ENCODE data around the gene PNMT. TPM values are rescaled to one million over a fixed set of nuclear protein-coding genes. Genes with fewer than 3 reads are reported as not detected.

PNMT gene
- polyA plus RNA-seq, 1 of the 3 experiments (the other 2 are of a cell fraction), result 0.07 TPM

DNA sequence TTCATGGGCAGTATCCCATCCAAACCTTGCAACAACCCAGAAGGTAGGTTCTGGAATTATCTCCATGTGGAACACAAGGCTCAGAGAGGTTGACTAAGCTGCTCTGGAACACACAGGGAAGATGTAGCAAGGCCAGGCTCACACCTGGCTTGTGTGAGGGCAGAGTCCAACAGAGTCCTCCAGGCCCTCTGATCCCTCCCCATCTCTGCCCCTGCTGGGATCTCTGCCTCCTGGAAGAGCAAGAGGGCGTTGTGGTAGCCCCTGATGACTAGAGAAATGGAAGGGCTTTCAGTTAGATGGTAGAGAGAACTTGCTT is 48.5 kb upstream of the PNMT start (continued):
- TF ChIP-seq USF2 (IDR thresholded peaks at IDR 0.05; ENCODE audit: borderline replicate concordance, low read depth, low read length), result no peak
- no peak for TF ChIP-seq GATA2 (CRISPR knock-in tag; IDR thresholded peaks at IDR 0.05)

DNA sequence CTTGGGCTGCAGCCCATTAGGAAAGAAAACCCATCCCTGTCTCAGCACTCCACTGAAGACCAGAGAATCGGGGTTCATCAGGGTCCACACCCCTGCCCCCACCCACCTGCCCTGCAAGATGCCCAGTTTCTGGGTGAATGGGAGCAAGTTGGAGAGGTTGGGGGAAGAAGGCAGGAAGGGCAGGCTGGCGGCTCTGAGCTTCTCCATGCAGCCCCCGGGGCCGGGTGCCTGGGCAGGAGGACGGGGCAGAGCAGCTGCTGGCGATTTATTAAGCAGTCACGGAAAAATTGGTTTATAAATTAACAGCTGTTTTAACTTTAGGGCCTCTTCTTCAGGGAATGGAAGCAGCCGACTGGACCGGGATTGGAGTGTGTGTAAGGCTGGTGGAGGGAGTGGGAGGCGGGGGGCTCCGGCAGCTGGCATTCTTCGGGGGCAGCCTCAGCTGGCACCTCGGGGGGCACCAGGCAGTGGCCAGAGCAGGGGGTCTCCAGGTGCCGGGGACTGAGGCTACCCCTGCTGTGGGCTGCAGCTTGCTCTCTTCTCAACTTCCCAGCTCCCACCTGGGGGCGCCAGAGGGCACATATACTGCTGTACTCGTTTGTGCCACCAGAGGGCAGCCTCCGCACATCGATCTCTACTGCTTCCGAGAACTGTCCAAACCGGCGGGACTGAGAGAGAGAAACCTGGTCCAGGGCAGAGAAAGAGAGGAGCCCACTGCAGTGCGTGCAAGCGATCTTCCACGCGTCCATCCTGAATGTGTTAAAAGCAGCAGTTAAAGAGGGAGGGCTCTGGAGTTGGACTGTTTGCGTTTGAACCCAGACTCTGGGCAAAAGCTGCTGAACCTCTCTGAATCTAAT is 46.5 kb upstream of the PNMT start:
- H3K9ac ChIP-seq, result no peak overlapping the region
- peak; percentile 99 for TF ChIP-seq CTCF (IDR thresholded peaks at IDR 0.05)
- TF ChIP-seq RAD21 (IDR thresholded peaks at IDR 0.05; ENCODE audit: low read length), result peak; percentile 86
- peak; percentile 21; the same call in 1 of the 2 replicates for TF ChIP-seq MAX (IDR thresholded peaks at IDR 0.05; ENCODE audit: low read depth)
- TF ChIP-seq GATA2 (CRISPR knock-in tag; IDR thresholded peaks at IDR 0.05), result no peak
- 0 out of 2 replicates have a peak, but pooled peaks have one; percentile 22 for TF ChIP-seq ELF1 (IDR thresholded peaks at IDR 0.05)
- TF ChIP-seq, protein P1, sequence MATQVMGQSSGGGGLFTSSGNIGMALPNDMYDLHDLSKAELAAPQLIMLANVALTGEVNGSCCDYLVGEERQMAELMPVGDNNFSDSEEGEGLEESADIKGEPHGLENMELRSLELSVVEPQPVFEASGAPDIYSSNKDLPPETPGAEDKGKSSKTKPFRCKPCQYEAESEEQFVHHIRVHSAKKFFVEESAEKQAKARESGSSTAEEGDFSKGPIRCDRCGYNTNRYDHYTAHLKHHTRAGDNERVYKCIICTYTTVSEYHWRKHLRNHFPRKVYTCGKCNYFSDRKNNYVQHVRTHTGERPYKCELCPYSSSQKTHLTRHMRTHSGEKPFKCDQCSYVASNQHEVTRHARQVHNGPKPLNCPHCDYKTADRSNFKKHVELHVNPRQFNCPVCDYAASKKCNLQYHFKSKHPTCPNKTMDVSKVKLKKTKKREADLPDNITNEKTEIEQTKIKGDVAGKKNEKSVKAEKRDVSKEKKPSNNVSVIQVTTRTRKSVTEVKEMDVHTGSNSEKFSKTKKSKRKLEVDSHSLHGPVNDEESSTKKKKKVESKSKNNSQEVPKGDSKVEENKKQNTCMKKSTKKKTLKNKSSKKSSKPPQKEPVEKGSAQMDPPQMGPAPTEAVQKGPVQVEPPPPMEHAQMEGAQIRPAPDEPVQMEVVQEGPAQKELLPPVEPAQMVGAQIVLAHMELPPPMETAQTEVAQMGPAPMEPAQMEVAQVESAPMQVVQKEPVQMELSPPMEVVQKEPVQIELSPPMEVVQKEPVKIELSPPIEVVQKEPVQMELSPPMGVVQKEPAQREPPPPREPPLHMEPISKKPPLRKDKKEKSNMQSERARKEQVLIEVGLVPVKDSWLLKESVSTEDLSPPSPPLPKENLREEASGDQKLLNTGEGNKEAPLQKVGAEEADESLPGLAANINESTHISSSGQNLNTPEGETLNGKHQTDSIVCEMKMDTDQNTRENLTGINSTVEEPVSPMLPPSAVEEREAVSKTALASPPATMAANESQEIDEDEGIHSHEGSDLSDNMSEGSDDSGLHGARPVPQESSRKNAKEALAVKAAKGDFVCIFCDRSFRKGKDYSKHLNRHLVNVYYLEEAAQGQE (IDR thresholded peaks at IDR 0.05; ENCODE audit: low read depth, low read length), result peak; percentile 92
- TF ChIP-seq CHD2 (IDR thresholded peaks at IDR 0.05; ENCODE audit: low read length, partially characterized antibody), result peak; percentile 68
- TF ChIP-seq SMC3 (IDR thresholded peaks at IDR 0.05; ENCODE audit: low read depth, low read length), result peak; percentile 94
- peak; percentile 53; the same call in 1 of the 2 replicates for TF ChIP-seq RCOR1 (IDR thresholded peaks at IDR 0.05; ENCODE audit: low read length)
- no peak for TF ChIP-seq FOXM1 (IDR thresholded peaks at IDR 0.05; ENCODE audit: low read depth)
- TF ChIP-seq EZH2phosphoT487 (IDR thresholded peaks at IDR 0.05; ENCODE audit: borderline replicate concordance, low read depth), result no peak
- no peak for TF ChIP-seq POLR2AphosphoS5 (IDR thresholded peaks at IDR 0.05; ENCODE audit: low read depth, low read length)
- peak; percentile 43; the same call in 1 of the 2 replicates for TF ChIP-seq SIN3A (IDR thresholded peaks at IDR 0.05; ENCODE audit: borderline replicate concordance, low read depth, low read length)

More for the DNA sequence above, 46.5 kb upstream of the PNMT start:
- peak; percentile 88 for DNase-seq
- Histone ChIP-seq H3K9me2 (no peaks in the 10 kb centered on the region), H3K27ac (ENCODE audit: low read depth in 2 of 2, low read length in 1 of 2) (no peak overlapping the region), H3F3A (replicated peaks; ENCODE audit: insufficient read depth) (peaks cover 3% of the 10 kb centered on the region), H4K20me1 (ENCODE audit: insufficient read depth) (0 out of 2 replicates have a peak, but pooled peaks cover 4% of the 10 kb centered on the region), H3K79me2 (ENCODE audit: insufficient read depth) (no peaks in the 10 kb centered on the region), H3K4me3 (ENCODE audit: low read depth in 2 of 2, low read length in 1 of 2) (peak overlapping the region in 1 of 2 experiments; percentile 51; a peak in 2 of 4 replicates), H3K36me3 (replicated peaks in 1 of 2; ENCODE audit: control insufficient read depth in 1 of 2, insufficient read depth in 2 of 2, low read length in 1 of 2) (no peaks in the 10 kb centered on the region), H3K9me3 (no peaks in the 10 kb centered on the region), H2AFZ (ENCODE audit: low read depth) (no peak overlapping the region), H3K27me3 (ENCODE audit: insufficient read depth) (peaks cover 6% of the 10 kb centered on the region), H3K4me2 (peak overlapping the region; percentile 66; the same call in 1 of the 2 replicates), H3K4me1 (ENCODE audit: control insufficient read depth in 1 of 2, insufficient read depth in 2 of 2, low read depth in 1 of 2, low read length in 1 of 2) (peaks cover 0 to 15% of the 10 kb centered on the region in 2 experiments; a peak in 1 of 4 replicates)
- 8% methylated on average over 21 of the region's 26 CpGs for WGBS (ENCODE audit: low lambda C conversion rate)
- CTCF ChIA-PET, result interaction anchor here (0.5 to 14.5 kb wide), 81 partner anchors 10 to 775 kb away, joined by 3 to 483 read pairs (median 4); partner anchors contain the start of genes CDK12, GRB7, IKZF3 and MIEN1
- POLR2A ChIA-PET, result interaction anchor here (0.6 to 1.0 kb wide), 4 partner anchors 37 to 133 kb away, joined by 3 to 5 read pairs (median 4); no protein-coding TSS in a partner anchor
